GM21367 (cell line): ENCODE measurements around the gene ABLIM1.

ENCODE experiments used
- ATAC-seq: cut with Tn5 transposase; IDR thresholded peaks from one replicate; pipeline ENCODE4 v1.9.1; 2021; ENCODE audit not compliant: unreplicated experiment

Gene ABLIM1

DNA sequence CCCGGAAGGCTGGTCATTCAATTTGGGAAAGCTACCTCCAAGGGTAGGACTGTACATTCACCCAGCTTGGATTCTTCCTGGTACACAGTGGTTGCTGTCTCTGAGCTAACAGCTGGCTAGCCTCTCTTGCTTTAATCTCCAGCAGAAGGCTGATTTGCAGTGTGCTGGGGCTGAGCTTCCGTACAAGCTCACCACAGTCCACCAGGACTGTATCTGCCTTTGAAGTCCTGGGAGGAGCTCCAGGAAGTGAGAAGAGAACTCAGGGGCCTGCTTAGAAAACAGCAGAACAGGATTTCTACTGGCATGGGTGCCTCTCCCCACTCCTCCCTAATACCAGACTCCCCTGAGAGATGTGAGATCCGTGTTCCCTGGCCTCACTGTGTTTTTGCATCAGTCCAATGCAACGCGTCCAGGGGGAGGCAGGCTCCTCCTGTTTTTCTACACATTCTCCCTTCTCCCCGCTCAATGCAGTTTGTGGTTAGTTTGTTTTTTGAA is 260.4 kb downstream of the ABLIM1 start:
- no peak for ATAC-seq

DNA sequence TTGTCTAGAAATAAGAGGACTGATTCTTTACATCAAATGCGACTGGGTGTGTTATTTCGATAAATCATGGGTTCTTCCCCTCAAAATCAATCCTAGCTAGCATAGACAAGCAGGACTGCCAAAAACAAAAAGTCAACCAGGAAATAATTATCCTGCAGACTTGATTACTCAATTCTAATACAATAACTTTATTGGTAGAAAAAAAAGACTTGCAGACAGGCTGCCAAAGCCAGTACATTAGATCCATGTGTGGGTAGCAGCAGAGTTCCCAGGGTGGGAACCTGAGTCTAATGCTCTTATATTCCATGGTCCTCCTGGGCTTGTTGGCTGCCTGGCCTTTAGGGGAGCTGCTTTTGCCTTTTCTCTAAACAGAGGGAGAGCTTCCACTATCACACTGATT is 261.6 kb downstream of the ABLIM1 start:
- no peak for ATAC-seq

DNA sequence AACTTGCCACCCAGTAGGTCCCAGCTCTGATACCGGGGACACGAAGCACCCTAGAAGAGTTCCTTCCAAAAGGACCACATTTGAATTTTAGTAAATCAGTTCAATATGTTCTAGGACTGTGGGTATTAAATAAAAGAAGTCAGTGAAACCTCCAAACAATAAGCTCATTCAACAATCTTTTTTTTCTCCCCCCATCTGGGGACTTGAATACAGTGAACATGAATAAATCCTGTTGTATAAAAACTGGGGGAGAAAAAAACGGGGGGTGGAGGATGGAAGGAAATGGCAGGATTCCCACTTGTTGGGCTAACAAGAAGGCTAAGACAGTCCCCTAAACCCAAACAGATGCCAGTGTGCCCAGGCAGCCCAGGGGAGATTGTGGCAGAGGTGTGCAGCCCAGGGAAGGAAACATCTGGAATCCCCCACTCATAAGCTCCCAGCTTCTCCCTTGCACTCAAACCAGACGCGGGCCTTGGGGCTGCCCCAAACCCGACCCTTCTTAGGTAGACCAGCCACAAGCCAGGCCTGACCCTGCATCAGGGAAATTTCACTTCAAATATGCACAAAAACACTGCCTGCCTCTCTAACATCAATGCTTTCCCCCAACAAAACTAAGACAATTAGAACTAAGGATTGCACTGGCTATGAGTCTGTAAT is 262.6 kb downstream of the ABLIM1 start:
- no peak for ATAC-seq

DNA sequence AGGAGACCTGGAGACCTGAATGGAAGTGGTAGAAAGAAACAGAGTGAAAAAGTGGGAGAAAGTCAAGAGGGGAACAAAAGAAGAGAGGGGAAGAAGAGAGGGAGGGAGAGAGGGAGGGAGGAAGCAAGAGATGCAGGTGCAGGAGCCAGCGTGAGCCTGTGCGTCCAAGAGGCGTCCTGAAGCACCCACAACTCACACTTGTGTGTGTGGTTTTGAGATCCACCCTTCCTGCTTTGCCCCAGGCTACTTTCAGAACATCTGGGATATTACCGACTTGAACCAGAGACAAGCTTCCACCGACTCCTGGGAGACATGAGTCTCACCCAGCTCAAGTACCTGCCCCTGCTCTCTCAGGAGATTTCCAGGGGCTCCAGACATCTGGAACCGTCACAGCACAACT is 263.5 kb downstream of the ABLIM1 start:
- no peak for ATAC-seq

DNA sequence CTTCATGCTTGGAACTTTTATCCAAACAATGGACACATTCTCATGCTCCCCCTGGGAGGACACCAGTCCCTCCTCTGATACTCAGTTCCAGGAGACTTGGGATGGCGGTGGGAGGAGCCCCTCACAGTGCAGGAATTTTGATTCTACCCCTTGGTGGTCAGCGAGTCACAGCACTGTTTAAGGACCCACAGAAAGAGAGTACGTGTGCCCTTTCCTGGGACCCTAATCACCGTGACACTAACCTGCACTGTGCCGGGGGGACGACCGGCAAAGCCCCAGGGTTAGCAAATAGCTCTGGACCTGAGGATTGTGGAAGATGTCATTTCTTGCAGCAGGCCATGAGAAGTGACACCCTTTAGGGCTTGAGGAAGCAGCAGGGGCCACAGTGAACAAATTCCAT is 264.2 kb downstream of the ABLIM1 start:
- no peak for ATAC-seq

DNA sequence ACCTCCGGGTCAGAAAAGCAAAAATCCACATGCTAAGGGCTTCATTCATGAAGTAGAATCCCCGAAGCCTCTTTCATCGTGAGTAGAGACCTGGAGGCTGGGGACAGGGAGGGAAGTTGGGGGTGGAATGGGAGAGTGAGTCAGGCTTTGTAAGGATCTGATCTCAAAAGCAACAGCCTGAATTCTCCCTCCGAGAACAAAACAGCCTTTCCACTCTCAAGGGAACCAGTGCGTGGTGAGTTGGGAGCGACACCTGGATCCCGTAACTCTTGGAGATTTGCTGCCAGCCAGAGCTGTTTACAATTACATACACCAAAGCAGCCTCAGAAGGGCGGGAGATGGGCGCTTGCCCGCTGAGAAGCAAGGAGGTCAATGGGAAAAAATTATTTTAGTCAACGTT is 264.6 kb downstream of the ABLIM1 start:
- ATAC-seq, result no peak

DNA sequence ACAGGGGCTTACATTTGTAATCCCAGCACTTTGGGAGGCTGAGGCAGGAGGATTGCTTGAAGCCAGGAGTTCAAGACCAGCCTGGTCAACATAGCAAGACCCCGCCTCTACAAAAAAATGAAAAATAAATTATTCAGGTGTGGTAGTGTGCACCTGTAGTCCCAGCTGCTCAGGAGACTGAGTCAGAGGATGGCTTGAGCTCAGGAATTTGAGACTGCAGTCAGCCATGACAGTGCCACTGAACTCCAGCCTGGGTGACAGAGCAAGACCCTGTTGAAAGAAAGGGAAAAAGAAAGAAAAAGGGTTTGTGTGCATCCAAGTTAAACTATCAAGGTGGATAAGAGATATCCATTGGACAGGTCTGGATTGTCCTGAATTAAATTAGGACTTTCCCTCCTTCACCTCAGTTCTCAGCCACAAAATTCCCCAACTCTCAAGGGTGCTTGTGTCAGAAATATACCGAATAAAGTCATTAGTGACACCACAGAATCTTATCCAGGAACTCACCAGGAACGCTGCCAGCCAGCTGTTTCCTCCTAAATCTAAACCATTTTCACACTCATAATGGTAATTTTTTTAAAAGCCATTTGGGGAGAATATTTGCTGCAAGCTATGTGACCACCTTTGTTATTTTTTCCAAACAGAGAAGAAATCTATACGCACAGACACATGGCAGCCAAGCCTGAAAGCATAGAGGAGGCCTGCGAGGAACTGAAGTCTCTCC is 265.8 kb downstream of the ABLIM1 start:
- ATAC-seq, result no peak

DNA sequence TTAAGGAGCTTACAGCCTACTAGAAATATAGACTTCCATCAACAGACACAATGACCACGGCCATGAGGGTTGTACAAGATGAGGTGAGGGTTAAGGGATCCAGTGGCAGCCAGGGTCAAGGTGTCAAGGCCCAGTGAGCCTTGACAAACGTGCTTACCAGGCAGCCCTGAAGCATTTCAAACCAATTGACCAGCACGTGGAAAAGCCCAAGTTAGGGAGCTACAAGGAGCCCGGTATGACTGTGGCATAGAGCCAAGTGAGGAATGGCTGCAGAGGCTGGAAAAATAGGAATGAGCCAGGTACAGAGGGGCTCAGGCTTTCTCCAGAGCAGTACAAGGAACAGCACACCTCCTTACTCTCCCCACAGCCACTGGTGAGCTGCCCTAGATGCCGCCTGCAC is 266.5 kb downstream of the ABLIM1 start:
- ATAC-seq, result no peak

DNA sequence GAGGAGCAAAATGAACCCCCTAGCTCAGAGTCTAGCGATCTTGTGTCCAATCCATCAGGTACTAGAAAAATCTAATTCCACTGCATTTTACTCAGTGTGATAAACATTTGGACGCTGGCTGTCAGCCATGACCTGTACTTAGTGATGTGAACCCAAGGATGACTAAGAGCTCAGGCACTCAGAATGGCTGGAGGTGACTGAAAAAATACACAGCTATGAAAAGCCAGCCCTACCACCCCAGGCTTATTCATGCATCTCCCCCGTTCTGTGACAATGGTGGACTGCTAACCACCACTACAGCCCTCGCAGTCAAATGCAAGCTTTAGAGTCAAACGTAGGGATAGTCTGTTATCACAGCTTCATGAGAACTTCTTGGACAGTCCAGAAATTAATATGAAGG is 268.6 kb downstream of the ABLIM1 start:
- no peak for ATAC-seq

DNA sequence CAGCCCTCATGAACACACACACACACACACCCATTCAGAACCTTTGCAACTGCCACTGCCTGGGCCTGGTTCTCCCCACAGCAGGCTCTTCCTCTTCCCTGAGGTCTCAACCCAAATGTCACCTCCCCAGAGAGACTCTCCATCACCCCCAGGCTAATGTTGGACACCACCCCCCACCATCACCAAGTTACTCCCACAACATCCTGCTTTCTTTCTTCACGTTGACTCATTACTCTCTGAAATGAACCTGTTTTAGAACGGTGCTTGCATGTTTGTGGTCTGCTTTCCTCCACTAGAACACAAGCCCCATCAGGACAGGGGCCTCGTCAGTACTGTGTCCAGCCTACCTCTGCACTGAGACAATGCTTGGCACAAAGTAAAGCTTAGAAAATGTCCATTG is 269.8 kb downstream of the ABLIM1 start:
- peak; percentile 50 for ATAC-seq

DNA sequence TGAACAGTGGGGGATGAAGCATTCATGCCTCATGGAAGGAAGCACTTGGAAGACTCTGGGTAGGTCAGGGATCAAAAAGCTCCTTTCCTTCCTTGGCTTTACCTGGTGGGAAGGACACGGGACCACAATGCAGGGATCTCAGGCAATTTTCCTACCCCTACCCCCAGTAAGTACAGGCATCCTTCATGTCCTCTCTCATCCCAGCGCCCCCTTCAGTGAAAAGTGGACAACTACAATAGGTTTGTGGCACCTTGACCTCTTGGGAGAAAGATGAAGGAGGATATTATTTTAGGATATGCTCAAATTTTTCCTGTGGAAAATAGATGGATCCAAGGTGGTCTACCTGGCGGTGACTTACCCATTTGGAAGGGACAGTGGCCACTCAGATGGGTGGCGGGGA is 270.3 kb downstream of the ABLIM1 start:
- no peak for ATAC-seq

DNA sequence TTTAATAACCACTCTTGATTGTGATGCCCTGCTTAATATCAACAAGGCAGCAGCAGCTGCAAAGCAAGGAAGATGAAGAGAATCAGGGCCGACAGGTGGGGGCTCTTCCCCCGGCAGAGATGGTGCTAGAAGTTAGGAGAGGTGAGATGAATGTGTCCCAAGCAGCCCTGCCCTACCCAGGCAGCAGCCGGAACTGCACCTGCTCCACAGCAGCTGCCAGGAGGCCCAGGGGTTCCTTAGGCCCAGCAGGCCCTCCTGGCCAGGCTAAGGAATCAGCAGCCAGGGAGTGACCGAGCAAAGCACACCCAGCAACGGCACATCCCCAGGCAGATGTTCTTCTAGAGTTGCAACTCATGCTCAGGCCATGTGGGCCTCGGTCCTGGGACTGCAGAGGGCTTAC is 271.6 kb downstream of the ABLIM1 start:
- ATAC-seq, result no peak

DNA sequence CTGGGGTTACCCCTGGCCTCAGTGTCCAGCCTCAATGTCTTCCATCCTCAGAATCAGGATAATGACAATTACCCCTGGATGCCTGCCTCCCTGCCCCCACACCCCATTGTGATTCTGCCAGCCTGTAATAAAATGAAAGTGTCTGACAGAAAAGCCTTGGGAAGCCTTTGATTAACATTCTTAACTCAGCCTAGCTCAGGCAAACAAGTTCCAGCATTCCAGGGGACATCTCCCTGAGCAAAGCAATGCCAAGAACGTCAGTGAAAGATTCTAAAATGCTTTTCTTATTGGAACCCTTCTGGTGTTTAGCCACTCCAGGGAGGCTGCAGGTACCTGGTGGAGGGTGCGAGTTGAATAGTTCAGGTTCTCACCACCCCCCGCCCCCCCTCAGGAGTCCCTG is 272.5 kb downstream of the ABLIM1 start:
- ATAC-seq, result no peak

DNA sequence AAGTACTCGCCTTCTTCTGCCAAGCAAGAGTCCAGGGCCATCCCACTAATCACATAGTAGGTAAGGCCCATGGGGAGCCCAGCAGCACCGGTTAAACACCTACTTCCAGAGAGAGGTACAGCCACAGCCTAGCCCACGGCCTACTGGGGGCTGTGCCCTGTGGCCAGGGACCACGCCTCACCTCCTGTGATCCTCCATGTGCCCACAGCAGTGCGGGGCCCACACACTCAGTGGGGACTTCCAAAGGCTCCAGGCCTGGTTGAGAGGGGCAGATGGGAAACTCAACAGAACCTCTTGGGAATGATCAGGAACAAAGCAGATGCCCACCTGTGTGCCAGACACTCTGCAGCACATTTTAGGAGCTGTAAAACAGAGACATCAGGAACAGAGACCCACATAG is 273.5 kb downstream of the ABLIM1 start:
- ATAC-seq, result no peak

DNA sequence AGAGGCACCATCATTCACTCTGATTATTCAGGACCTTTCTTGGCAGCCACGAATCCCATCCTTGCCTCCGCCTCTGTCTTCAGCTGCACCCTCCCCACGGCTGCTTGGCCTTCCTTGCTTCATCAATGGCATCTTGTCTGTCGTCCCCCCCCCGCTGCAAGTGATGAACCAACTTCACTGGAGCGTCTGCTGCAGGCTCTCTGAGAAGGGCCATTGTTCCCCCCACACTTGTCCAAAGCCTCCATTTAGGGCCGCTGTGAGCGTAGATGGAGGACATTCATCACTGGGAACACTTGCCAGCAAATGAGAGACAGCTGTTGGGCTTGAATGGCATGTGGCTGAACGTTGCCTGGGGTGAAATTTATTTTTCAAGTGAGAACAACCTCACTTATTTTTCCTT is 273.9 kb downstream of the ABLIM1 start:
- no peak for ATAC-seq
